ENCODE results near the gene CAPN12. TPM values are rescaled to one million over a fixed set of nuclear protein-coding genes. Genes with fewer than 3 reads are reported as not detected.

Gene CAPN12
- polyA plus RNA-seq, 1 experiment, result 0.75 TPM

DNA sequence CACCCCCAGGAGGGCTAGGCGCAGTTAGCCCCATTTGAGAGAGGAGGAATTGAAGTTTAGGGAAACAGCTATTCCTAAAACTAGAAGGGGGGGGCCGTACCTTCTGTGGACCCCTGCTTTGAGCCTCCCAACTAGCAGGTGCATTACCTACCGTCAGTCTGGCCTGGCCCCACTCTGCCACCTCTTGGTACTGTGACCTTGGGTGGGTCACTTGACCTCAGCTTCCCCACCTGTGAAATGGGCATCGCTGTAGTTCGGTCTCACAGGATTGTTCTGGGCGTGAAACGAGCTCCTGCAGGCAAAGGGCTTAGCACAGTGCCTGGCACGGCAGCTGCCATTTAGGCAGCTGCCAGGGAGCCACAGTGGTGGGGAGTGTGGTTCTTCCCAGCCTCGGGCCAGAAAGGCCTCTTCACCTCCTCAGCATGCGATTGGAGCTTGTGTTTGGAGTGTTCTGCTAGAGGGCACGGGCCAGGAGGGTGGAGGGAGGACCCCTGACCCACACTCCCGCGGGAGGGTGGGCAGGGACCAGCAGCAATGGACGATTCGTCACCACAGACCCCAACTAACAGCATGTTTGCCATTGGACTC, 32.0 kb downstream of the CAPN12 start:
- DNase-seq (ENCODE audit: low read depth), result no peak
- Histone ChIP-seq H3K4me3 (ENCODE audit: low read depth, low read length) (no peak overlapping the region), H3K27me3 (ENCODE audit: control insufficient read depth, insufficient read depth, low read length) (no peaks in the 10 kb centered on the region), H3K36me3 (ENCODE audit: control insufficient read depth, insufficient read depth, low read length) (peaks cover 69% of the 10 kb centered on the region)
- TF ChIP-seq, protein P1, sequence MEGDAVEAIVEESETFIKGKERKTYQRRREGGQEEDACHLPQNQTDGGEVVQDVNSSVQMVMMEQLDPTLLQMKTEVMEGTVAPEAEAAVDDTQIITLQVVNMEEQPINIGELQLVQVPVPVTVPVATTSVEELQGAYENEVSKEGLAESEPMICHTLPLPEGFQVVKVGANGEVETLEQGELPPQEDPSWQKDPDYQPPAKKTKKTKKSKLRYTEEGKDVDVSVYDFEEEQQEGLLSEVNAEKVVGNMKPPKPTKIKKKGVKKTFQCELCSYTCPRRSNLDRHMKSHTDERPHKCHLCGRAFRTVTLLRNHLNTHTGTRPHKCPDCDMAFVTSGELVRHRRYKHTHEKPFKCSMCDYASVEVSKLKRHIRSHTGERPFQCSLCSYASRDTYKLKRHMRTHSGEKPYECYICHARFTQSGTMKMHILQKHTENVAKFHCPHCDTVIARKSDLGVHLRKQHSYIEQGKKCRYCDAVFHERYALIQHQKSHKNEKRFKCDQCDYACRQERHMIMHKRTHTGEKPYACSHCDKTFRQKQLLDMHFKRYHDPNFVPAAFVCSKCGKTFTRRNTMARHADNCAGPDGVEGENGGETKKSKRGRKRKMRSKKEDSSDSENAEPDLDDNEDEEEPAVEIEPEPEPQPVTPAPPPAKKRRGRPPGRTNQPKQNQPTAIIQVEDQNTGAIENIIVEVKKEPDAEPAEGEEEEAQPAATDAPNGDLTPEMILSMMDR (IDR thresholded peaks at IDR 0.05; ENCODE audit: insufficient read depth, low read depth, low read length), result no peak
- POLR2A ChIA-PET, result interaction anchor here (1.4 kb wide), 1 partner anchor 20 kb away, joined by 4 read pairs; no protein-coding TSS in a partner anchor
- CTCF ChIA-PET, result interaction anchor here (0.6 to 1.9 kb wide), 5 partner anchors 16 to 77 kb away, joined by 3 to 6 read pairs (median 4); no protein-coding TSS in a partner anchor

DNA sequence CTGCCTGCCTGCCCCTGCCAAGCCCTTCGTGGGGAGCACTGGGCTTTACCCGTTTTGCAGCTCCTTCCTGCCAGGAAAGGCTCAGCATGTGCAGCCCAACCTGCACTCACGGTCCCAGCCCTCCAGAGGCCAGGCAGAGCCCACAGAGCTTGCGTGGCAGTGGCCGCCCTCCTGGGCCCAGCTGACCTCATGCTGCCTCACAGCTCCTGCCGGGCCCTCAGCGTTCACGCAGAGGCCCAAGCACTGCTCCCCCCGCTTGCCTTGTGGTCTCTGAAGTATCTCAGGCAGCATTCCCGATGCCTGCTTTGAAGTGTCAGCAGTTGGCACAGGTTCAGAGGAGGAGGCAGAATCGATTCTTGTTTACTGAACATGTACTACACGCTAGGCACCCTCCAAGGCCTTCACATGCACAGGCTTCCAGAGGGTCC, 32.5 kb downstream of the CAPN12 start:
- TF ChIP-seq, protein P1 (IDR thresholded peaks at IDR 0.05; ENCODE audit: insufficient read depth, low read depth, low read length), result peak; percentile 37
- no peak overlapping the region for H3K4me3 ChIP-seq (ENCODE audit: low read depth, low read length)
- H3K27me3 ChIP-seq (ENCODE audit: control insufficient read depth, insufficient read depth, low read length), result no peaks in the 10 kb centered on the region
- ChIA-PET POLR2A (interaction anchor here (0.6 to 1.4 kb wide), 3 partner anchors 17 to 64 kb away, joined by 3 to 4 read pairs (median 3); partner anchors contain the start of gene ACTN4), CTCF (interaction anchor here (0.6 to 1.9 kb wide), 5 partner anchors 16 to 308 kb away, joined by 3 to 6 read pairs (median 4); partner anchors contain the start of gene FAM98C)
- DNase-seq (ENCODE audit: low read depth), result peak; percentile 67
- H3K36me3 ChIP-seq (ENCODE audit: control insufficient read depth, insufficient read depth, low read length), result peaks cover 68% of the 10 kb centered on the region

DNA sequence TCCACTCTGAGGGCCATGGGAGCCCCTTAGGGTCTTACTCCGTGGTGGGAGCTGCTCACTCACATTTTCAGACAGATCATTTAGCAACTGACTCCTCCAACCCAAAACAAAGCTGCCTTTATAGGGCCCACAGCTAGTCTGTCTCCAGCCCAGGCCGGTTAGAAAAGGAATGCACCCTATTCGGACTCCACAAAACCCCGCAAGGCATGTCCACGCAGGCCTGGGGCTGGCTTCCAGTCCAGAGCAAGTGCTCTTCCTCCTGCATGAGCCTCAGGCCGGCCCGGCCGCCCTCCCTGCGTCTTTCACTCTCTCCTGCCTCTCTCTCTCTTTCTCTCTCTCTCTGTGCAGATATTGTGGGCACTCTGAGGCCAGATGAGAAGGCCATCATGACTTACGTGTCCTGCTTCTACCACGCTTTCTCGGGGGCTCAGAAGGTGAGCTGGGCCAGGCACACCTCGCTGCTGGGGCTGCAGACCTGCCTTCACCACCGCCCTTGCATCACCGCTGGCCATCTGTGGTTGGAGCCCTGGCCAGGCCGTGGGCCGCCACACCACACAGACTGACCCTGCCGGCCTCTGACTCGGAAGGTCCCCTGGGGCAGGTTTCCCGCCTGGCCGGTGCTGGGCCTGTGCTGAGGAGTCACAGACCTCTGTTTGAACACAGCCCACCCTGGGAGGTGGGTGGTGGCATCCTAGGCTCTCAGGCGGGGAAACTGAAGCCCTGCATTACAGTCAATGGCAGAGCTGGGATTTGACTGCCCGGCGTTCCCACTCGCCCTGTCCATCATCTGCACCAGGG, 33.1 kb downstream of the CAPN12 start:
- no peaks in the 10 kb centered on the region for H3K27me3 ChIP-seq (ENCODE audit: control insufficient read depth, insufficient read depth, low read length)
- peaks cover 72% of the 10 kb centered on the region for H3K36me3 ChIP-seq (ENCODE audit: control insufficient read depth, insufficient read depth, low read length)
- no peak overlapping the region for H3K4me3 ChIP-seq (ENCODE audit: low read depth, low read length)
- TF ChIP-seq, protein P1 (IDR thresholded peaks at IDR 0.05; ENCODE audit: insufficient read depth, low read depth, low read length), result no peak
- DNase-seq (ENCODE audit: low read depth), result no peak
- ChIA-PET CTCF (interaction anchor here (1.1 to 1.9 kb wide), 7 partner anchors 15 to 308 kb away, joined by 3 to 6 read pairs (median 4); partner anchors contain the start of gene FAM98C), POLR2A (interaction anchor here (0.6 to 1.4 kb wide), 3 partner anchors 16 to 64 kb away, joined by 3 to 4 read pairs (median 3); partner anchors contain the start of gene ACTN4)

DNA sequence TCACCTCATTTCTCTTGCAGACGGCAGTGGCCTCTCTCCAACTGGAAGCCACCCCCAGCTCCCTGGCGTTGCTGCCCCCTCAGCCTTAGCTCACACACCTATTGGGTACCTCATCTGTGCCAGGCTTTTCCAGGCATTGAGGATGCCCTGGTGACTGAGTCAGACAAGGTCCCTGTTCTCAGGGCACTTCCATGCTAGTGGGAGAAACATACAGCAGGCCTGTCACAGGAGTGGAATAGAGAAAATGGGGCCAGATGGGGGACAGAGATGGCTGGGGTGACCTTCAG, 33.9 kb downstream of the CAPN12 start:
- Histone ChIP-seq H3K4me3 (ENCODE audit: low read depth, low read length) (no peak overlapping the region), H3K27me3 (ENCODE audit: control insufficient read depth, insufficient read depth, low read length) (no peaks in the 10 kb centered on the region), H3K36me3 (ENCODE audit: control insufficient read depth, insufficient read depth, low read length) (peaks cover 79% of the 10 kb centered on the region)
- DNase-seq (ENCODE audit: low read depth), result no peak
- TF ChIP-seq, protein P1 (IDR thresholded peaks at IDR 0.05; ENCODE audit: insufficient read depth, low read depth, low read length), result no peak
- CTCF ChIA-PET, result interaction anchor here (1.1 to 1.9 kb wide), 4 partner anchors 60 to 75 kb away, joined by 3 to 6 read pairs (median 4); no protein-coding TSS in a partner anchor
- POLR2A ChIA-PET, result no interaction called here
